Endothelial cell (in vitro differentiated cells): ENCODE results near the gene NHEJ1. TPM values are rescaled to one million over a fixed set of nuclear protein-coding genes. Genes with fewer than 3 reads are reported as not detected.

Source experiments
- DNase-seq: peaks from one replicate; pipeline ENCODE4 v3.0.0; 2021; ENCODE audit warnings: low spot score
- H3K27ac Mint-ChIP-seq: one replicate; pipeline ENCODE4 v1.8.0; 2021; ENCODE audit warnings: mixed read lengths, inconsistent platforms; ENCODE audit not compliant: unreplicated experiment
- H3K27me3 Mint-ChIP-seq: one replicate; pipeline ENCODE4 v1.8.0; 2021; ENCODE audit warnings: mild to moderate bottlenecking, moderate library complexity, mixed read lengths, inconsistent platforms; ENCODE audit not compliant: unreplicated experiment
- H3K36me3 Mint-ChIP-seq: one replicate; pipeline ENCODE4 v1.8.0; 2021; ENCODE audit warnings: mild to moderate bottlenecking, low read depth, mixed read lengths, inconsistent platforms; ENCODE audit not compliant: unreplicated experiment
- H3K4me1 Mint-ChIP-seq: one replicate; pipeline ENCODE4 v1.8.0; 2021; ENCODE audit warnings: mild to moderate bottlenecking, mixed read lengths, inconsistent platforms; ENCODE audit not compliant: unreplicated experiment
- H3K4me3 Mint-ChIP-seq: one replicate; pipeline ENCODE4 v1.8.0; 2021; ENCODE audit warnings: mild to moderate bottlenecking, mixed read lengths, inconsistent platforms; ENCODE audit not compliant: unreplicated experiment
- H3K9me3 Mint-ChIP-seq: one replicate; pipeline ENCODE4 v1.8.0; 2021; ENCODE audit warnings: mixed read lengths, inconsistent platforms; ENCODE audit not compliant: unreplicated experiment
- total RNA-seq: library from RNA; stranded (reverse); fragmentation: NEBNext Ultra II Directional; extraction: Animal tissue kit (Norgen Biotek cat#: 25700); gene quantifications from one replicate; pipeline ENCODE4 v1.2.1, GENCODE V29; 2021; ENCODE audit not compliant: unreplicated experiment
- TF ChIP-seq, protein P1 (sequence below): fragments of 200-600 bp; sonication (generic); IDR thresholded peaks from one replicate; pipeline ENCODE4 v1.5.0; 2021; ENCODE audit warnings: antibody characterized with exemption; ENCODE audit not compliant: unreplicated experiment

The NHEJ1 gene
- total RNA-seq, 1 donor from 2014 or later: 11.1 TPM

DNA sequence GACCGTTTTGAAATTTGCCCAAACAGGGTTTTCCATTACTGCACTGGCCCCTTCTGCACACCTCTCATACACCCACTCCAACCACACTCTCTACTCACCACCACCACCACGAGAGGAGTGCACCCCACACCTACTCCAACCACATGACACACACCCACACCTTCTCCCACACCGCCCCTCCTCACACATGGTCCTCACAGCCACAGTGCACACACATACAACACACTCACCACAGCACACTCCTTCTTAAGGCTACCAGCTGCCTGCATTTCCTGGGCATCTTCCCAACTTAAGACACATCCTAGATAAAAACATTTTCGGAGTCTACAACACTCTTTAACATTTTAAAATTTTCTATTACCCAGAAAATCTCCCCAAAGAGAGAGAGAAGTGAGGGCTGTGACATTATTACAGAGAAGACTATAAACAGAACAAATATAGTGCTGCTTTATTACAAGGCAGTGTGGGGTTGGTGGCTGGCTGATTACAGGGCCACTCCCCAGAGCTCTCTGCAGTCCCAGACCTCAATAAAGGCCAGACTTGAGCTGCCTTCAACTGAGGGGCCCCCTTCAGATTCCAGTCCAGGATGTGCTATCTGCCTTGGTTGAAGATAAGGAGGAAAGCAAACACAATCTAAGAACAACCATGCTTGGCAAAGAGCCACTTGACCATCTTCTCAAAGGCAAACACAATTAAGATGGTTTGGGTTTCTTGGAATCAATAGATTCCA lies 36.1 kb downstream of the NHEJ1 start:
- DNase-seq: no peak
- no peak overlapping the region for H3K27ac Mint-ChIP-seq
- no peak overlapping the region for H3K4me3 Mint-ChIP-seq
- H3K9me3 Mint-ChIP-seq: no peaks in the 10 kb centered on the region
- H3K4me1 Mint-ChIP-seq: peaks cover 39% of the 10 kb centered on the region
- peaks cover 5% of the 10 kb centered on the region for H3K27me3 Mint-ChIP-seq
- TF ChIP-seq, protein P1, sequence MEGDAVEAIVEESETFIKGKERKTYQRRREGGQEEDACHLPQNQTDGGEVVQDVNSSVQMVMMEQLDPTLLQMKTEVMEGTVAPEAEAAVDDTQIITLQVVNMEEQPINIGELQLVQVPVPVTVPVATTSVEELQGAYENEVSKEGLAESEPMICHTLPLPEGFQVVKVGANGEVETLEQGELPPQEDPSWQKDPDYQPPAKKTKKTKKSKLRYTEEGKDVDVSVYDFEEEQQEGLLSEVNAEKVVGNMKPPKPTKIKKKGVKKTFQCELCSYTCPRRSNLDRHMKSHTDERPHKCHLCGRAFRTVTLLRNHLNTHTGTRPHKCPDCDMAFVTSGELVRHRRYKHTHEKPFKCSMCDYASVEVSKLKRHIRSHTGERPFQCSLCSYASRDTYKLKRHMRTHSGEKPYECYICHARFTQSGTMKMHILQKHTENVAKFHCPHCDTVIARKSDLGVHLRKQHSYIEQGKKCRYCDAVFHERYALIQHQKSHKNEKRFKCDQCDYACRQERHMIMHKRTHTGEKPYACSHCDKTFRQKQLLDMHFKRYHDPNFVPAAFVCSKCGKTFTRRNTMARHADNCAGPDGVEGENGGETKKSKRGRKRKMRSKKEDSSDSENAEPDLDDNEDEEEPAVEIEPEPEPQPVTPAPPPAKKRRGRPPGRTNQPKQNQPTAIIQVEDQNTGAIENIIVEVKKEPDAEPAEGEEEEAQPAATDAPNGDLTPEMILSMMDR: no peak
- no peaks in the 10 kb centered on the region for H3K36me3 Mint-ChIP-seq

DNA sequence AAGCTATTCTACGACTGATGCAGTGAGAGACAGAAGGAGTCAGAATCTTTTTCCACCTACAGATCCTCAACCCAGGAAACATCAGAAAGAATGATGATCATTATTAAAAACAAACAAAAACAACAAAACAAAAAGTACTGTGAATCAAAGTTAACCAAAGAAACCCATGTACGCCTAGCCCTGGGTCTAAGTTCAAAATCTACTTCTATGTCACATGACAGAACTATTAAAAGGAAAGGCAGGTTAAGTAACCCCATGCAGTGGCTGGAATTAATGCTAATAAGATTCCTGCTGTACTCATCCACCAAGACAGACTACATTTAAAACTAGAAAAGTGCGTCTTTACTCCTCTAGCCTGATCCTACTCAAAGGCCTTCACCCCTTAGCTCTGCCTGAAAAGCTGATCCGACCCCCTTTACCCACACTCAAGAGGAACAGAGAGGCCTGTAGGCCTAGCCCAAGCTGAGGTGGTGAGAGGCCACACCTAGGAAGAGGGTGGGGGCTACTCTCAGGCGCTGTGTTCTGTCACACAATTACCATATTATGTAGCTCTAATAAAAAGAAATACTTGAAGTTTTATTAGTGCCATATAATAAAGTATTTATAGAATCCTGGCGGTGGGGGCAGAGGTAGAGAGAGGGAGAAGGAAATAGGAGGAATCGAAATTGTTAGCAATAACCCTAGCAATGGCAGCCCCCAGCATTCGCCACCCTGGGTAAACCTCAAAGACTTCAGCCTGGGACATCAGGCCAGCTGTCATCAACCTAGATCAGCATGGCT lies 37.1 kb downstream of the NHEJ1 start:
- Mint-ChIP-seq H3K36me3 (no peaks in the 10 kb centered on the region), H3K4me3 (no peak overlapping the region), H3K27me3 (peaks cover 7% of the 10 kb centered on the region), H3K4me1 (peaks cover 33% of the 10 kb centered on the region), H3K9me3 (no peaks in the 10 kb centered on the region), H3K27ac (no peak overlapping the region)
- DNase-seq: no peak
- TF ChIP-seq, protein P1: no peak

DNA sequence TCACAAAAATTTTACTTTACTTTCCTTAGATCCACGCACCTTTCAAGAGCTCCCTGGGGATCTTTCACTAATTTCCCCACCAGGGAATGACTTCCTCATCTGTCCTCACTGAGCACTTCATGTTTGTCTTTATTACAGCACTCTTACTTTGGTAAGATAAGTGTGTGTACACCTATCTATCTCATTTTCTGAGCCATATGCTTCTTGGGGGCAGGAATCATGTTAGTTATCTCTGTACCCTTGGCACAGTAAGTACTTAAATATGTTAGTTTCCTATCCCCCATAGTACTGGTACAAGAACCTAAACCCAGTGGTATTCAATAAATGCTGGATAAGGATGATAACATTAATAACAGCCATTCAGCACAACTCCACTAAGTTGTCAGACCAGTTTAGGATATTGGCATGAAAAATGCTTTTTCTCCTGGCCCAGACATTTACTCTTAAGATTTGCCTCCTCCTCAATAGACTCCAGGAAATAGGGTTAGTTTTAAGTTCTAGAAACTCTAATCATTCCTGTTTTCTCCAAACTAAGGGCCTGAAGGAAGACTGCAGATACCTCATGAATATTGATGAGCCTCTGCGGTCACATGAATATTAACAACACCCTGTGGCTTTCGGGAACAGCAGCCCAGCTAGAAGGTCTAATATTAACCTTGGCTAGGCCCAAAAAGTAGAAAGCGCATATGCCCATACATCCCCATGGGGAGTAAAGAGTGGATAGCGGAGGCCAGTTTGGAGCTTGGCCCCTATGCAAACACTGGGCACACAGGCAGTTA lies 38.2 kb downstream of the NHEJ1 start:
- Mint-ChIP-seq H3K4me1 (peaks cover 21% of the 10 kb centered on the region), H3K9me3 (no peaks in the 10 kb centered on the region), H3K4me3 (no peak overlapping the region), H3K27ac (no peak overlapping the region), H3K27me3 (peaks cover 7% of the 10 kb centered on the region), H3K36me3 (no peaks in the 10 kb centered on the region)
- DNase-seq: no peak
- TF ChIP-seq, protein P1: no peak

DNA sequence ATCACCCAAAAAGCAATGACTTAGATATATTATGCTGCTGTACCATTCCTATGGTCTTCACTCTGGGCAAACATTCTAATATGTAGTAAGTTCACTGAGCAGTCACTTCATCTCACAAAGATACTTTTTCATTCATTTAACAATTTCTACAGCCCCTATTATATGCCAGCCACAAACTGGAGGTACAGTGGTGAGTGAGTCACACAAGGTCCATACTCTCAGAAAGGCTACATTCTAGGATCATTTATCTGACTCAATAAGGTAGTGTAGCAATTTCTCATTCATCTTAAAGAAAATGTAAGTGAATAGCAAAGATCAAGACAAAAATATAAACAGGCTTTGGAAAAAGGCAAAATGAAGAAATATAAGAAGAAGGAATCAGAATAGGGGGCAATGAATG lies 40.5 kb downstream of the NHEJ1 start:
- TF ChIP-seq, protein P1: no peak
- H3K9me3 Mint-ChIP-seq: no peaks in the 10 kb centered on the region
- peaks cover 5% of the 10 kb centered on the region for H3K27me3 Mint-ChIP-seq
- H3K27ac Mint-ChIP-seq: no peak overlapping the region
- no peak for DNase-seq
- H3K4me1 Mint-ChIP-seq: peaks cover 12% of the 10 kb centered on the region
- H3K36me3 Mint-ChIP-seq: no peaks in the 10 kb centered on the region
- no peak overlapping the region for H3K4me3 Mint-ChIP-seq
